GM12864 (cell line): Measurements from ENCODE around the gene NAA80.

Experiments used
- DNase-seq: peaks from one replicate; pipeline ENCODE4 v3.0.0-alpha.2; 2011; ENCODE audit warnings: low read depth
- H3K4me3 ChIP-seq: 2 replicates; pipeline ENCODE4 v1.5.1; 2011; ENCODE audit warnings: mild to moderate bottlenecking, low read depth, low read length, control low read depth
- TF ChIP-seq, protein P1 (sequence below): IDR thresholded peaks from 2 replicates; pipeline ENCODE4 v1.5.1; 2011; ENCODE audit warnings: low read depth, mild to moderate bottlenecking, moderate library complexity, low read length, control low read depth, inconsistent platforms; ENCODE audit errors: missing control alignments

NAA80 gene

DNA sequence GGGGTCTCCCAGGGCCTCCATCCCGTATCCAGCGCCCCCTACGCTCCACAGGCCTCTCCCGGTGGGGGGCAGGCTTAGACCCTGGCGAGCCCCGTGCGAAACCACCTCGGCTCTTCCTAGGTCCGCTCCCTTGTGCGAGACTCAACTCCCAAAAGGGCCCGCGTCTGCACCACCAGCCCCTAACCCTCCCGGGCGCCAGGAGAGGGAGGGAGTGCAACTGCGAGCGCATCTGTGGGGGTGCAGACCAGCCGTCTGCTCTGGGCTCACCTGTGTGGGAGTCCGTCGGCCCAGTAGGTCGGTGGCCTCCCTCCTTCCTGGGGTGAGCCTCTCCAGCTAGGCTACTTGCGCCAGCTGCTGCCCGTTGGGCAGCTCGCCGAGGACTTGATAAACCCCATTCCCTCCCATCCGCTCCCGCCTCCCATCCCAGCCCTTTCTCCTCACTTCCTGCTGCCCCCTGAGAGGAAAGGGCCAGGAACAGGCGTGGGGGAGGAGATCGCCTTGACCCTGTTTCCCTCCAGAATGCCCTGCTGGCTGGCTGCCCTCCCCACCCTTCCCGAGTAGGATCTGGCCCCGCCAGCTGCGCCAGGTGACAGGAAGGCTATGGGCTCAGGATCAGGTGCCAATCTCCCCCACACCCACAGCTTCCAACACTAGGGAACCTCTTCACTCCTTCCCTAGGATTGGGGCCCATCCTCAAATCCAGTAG is 23.3 kb upstream of the NAA80 start, which contains the start of gene HYAL2:
TSS of gene HYAL2 (minus strand) at position 360 of the 706 bp plus-strand sequence. CDS start 2,256 bp downstream, outside the sequence.
- peak within 1 kb of the TSS; percentile 61 for H3K4me3 ChIP-seq

DNA sequence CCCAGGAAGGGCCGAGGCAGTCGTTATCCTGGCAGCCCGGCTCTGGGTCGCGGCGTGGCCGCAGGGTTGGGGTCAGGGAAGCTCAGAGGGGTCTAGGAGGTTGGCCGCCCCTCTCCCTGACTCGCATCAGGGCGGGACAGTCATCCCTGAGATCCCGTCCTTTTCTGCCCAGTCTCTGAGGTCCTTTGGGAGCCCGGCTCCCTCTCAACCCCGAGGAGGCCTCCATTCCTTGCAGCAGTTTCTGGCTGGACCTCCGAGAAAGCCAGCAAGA is 22.8 kb upstream of the NAA80 start:
- TF ChIP-seq, protein P1, sequence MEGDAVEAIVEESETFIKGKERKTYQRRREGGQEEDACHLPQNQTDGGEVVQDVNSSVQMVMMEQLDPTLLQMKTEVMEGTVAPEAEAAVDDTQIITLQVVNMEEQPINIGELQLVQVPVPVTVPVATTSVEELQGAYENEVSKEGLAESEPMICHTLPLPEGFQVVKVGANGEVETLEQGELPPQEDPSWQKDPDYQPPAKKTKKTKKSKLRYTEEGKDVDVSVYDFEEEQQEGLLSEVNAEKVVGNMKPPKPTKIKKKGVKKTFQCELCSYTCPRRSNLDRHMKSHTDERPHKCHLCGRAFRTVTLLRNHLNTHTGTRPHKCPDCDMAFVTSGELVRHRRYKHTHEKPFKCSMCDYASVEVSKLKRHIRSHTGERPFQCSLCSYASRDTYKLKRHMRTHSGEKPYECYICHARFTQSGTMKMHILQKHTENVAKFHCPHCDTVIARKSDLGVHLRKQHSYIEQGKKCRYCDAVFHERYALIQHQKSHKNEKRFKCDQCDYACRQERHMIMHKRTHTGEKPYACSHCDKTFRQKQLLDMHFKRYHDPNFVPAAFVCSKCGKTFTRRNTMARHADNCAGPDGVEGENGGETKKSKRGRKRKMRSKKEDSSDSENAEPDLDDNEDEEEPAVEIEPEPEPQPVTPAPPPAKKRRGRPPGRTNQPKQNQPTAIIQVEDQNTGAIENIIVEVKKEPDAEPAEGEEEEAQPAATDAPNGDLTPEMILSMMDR = no peak
- H3K4me3 ChIP-seq = peak overlapping the region; percentile 61
- DNase-seq = no peak

More for the DNA sequence above, 23.3 kb upstream of the NAA80 start, which contains the start of gene HYAL2:
- TF ChIP-seq, protein P1 = no peak
- DNase-seq = no peak

DNA sequence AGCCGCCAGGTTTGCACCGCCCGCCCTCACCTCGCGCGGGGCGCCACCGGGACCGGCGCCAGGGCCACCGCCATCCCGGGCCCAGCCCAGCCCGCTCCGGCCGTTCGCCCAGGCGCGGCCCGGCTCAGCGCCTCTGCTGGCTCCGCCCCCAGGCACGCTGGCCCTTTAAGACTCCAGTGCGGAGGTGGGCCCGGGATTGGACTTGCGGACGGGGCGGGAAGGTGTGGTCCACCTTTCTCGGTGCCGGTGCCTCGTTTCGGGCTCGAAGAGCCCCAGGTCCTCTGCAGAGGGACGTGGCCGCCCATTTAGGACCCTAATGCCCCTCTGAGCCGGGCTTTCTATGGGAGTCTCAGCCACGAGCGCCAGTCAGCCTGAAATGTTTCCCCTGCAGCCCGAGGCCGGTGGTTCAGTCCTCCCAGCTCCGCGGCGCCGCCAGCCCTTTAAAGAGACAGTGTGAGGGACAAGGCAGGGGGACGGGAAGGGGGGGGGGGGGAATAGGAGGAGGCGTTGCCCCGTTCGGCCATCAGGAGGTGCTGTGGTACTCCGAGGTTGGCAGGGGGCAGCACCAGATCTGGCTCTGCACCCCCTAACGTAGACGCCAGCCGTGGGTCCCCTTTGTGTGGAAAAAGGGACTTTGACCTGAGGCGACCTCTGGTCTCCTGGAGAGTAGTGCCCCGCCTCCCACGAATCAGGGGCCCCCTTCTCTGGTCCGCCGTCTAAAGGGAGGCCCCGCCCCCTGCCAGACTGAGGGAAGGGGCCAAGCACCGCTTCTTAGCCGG is 22.3 kb upstream of the NAA80 start:
- peak overlapping the region; percentile 61 for H3K4me3 ChIP-seq
- TF ChIP-seq, protein P1 = peak; percentile 60
- no peak for DNase-seq

DNA sequence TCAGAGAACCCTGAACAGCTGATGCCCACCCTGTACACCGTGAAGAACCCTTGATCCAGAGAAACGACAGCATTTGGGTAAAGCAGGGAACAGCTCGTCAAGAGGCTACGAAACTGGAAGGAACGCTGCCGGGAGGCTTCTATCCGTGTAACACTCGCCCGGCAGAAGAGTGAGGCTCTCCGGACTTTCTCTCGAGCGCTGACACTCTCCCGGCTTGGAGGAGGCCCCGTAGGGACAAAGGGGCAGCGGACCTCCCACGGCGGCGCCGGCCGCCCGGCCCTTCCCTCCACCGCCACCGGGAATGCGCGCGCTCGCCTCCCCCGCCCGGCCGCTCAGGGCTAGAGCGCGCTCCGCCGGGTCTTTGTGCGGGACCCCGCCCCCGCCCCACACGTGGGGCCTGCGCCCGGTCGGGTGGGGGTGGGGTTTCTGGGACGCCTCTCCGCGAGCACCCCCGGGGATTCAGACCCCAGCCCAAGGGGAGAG is 21.7 kb upstream of the NAA80 start:
- TF ChIP-seq, protein P1 = no peak
- H3K4me3 ChIP-seq = peak overlapping the region; percentile 61
- DNase-seq = no peak

DNA sequence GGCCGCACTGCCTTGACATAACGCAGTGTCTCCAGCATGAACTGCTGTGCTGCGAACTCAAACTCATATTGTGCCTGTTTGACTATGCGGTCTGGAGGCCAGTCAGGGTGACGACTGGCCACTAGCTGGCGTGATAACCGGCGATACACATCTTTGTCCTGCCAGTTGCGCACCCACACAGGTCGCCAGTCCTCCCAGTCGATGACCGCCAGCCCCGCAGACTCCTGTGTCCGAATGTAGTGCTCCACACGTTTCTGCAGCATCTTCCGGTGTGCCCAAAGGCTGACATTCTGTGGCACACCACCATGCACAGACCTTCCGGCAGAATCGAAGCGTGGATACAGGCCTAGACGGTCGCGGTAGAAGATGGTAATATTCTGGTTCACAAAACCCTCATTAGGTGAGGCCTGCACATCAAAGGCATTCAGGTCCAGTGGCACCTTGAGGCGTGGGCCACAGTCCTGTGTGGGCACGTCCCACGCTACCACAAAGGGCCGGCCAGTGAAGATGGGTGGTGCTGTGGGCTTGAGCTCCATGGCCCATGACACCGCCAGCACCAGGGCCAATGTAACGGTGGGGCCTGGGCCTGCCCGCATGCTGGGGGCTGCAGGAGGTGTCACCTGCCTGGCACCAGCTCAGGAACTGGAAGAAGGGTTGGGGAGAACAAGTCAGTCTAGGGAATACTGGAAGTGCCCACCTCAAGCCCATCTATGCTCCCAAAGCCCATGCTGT is 20.9 kb upstream of the NAA80 start:
- peak overlapping the region; percentile 61 for H3K4me3 ChIP-seq
- no peak for DNase-seq
- TF ChIP-seq, protein P1 = no peak

DNA sequence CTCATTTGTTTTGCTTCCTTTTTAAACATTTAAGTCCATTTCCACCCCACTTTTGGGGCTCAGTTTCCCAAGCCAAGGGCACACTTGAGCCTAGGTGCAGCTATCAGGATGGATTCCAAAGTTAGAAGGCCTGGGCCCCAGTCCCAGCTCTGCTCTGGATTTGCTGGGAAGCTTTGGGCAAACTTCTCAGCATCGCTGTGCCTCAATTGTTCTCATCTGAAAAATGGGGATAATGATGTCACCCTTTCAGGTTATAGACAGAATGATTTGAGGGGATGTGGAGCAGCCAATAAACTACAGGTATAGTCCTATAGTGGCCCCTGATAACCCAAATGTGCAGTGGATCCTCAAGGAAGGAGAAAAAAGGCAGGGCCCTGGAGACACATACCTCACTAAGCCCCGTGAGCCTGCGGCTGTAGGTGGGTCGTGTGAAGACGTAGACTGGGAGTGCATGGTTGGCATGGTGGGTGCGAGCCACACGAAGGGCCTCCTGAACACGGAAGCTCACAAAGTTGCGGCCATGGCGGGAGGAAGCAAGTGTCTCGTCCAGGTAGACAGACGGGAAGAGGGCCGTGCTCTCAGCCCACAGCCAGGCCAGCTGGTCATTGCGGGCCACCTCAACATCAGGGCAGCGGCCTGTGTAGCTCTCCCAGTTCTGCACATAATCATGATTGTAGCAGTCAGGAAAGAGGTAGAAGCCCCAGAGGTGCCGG is 20.1 kb upstream of the NAA80 start:
- TF ChIP-seq, protein P1 = no peak

More for the DNA sequence above, 20.1 kb upstream of the NAA80 start:
- DNase-seq = no peak
- H3K4me3 ChIP-seq = no peak overlapping the region
